Left lung (tissue), 10 donors: ENCODE data around the gene RTN1. TPM values are rescaled to one million over a fixed set of nuclear protein-coding genes. Genes with fewer than 3 reads are reported as not detected.
"Not testable (repeated sequence)": the region's sequence is repeated elsewhere in the genome, so short reads cannot be mapped to it uniquely, and the experiment has no call there.

ENCODE experiments used
- ATAC-seq: fragments of 200-7000 bp; cut with Tn5 transposase; one replicate; pipeline ENCODE4 v1.9.1; 2020; ENCODE audit warnings: moderate library complexity
- DNase-seq, 4 donors: peaks; one replicate each; pipeline ENCODE4 v3.0.0-alpha.2; 2013 to 2020
- H3K27ac ChIP-seq, 2 donors: fragments of 200-600 bp; sonication (generic) in 1 of 2; one replicate each; pipeline versions ENCODE4 v1.5.0 to v1.8.0; 2020 to 2021
- H3K27me3 ChIP-seq, 2 donors: fragments of 200-600 bp; sonication (generic) in 1 of 2; one replicate each; pipeline versions ENCODE4 v1.5.0 to v1.8.0; 2020 to 2021
- H3K36me3 ChIP-seq, 2 donors: fragments of 200-600 bp; sonication (generic) in 1 of 2; one replicate each; pipeline versions ENCODE4 v1.5.0 to v1.8.0; 2020 to 2021
- H3K4me1 ChIP-seq, 2 donors: fragments of 200-600 bp; one replicate each; pipeline ENCODE4 v1.8.0; 2021
- H3K4me3 ChIP-seq, 2 donors: fragments of 200-600 bp; sonication (generic) in 1 of 2; one replicate each; pipeline versions ENCODE4 v1.5.0 to v1.8.0; 2020 to 2021; ENCODE audit warnings: mild to moderate bottlenecking in 1 of 2
- H3K9me3 ChIP-seq, 2 donors: fragments of 200-600 bp; sonication (generic) in 1 of 2; one replicate each; pipeline versions ENCODE4 v1.5.0 to v1.8.0; 2020 to 2021
- intact Hi-C, 2 donors: fragments of 100-400 bp; cut with DNase I; formaldehyde crosslinking; loops; one replicate each; pipeline versions ENCODE4 v1.11.2 to v1.14.2; 2022
- polyA plus RNA-seq, 6 donors: library from polyadenylated mRNA; unstranded; fragments of 120-200 nt; gene quantifications; one replicate each; pipeline ENCODE4 v1.2.1, GENCODE V29; 2013; ENCODE audit not compliant: insufficient read length in 6 of 6
- total RNA-seq, 2 donors: library from RNA; stranded (reverse); fragmentation: NEBNext Ultra II Directional; extraction: Animal tissue kit (Norgen Biotek cat#: 25700); gene quantifications; one replicate each; pipeline ENCODE4 v1.2.1, GENCODE V29; 2021
- TF ChIP-seq, protein P1 (sequence below), 2 donors: fragments of 200-600 bp; sonication (generic) in 1 of 2; IDR thresholded peaks; one replicate each; pipeline versions ENCODE4 v1.5.0 to v1.8.0; 2021; ENCODE audit warnings: antibody characterized with exemption in 2 of 2
- donor health status: DM: no; HTN: yes; CAD: no.
- donor health status: DM: no; HTN: no; CAD: no.

Gene RTN1
- total and polyA plus RNA-seq, 8 donors = 3.6 to 7.9 (median 4.7) TPM

DNA sequence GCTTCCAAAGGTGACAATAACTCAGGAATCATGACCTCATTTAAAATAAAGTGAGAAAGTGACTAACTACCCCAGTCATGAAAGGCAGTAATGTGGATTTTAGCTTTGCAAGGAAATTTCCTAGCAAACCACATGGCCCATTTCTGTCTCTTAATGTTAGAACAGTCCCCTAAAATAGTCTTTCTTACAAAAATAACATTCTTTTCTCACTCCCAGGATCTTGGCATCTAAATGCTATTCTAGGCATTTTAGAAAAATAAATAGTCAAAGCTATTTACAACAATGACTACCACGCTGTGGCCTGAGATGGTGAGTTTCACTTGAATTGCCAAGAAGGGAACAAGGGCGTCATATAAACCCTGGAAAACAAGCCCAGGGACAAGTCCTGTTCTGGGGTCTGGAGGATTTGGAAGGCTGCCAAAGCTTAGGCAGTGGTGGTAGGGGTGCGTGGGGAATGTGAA is 192.8 kb downstream of the RTN1 start:
- ATAC-seq = no peak
- no peaks in the 10 kb centered on the region for H3K27me3 ChIP-seq
- intact Hi-C loops = no loop called here
- TF ChIP-seq, protein P1, sequence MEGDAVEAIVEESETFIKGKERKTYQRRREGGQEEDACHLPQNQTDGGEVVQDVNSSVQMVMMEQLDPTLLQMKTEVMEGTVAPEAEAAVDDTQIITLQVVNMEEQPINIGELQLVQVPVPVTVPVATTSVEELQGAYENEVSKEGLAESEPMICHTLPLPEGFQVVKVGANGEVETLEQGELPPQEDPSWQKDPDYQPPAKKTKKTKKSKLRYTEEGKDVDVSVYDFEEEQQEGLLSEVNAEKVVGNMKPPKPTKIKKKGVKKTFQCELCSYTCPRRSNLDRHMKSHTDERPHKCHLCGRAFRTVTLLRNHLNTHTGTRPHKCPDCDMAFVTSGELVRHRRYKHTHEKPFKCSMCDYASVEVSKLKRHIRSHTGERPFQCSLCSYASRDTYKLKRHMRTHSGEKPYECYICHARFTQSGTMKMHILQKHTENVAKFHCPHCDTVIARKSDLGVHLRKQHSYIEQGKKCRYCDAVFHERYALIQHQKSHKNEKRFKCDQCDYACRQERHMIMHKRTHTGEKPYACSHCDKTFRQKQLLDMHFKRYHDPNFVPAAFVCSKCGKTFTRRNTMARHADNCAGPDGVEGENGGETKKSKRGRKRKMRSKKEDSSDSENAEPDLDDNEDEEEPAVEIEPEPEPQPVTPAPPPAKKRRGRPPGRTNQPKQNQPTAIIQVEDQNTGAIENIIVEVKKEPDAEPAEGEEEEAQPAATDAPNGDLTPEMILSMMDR (IDR thresholded peaks at IDR 0.05) = no peak
- H3K9me3 ChIP-seq = peaks cover 0 to 6% of the 10 kb centered on the region in 2 donors
- H3K4me3 ChIP-seq = no peak overlapping the region
- H3K27ac ChIP-seq = no peak overlapping the region
- H3K4me1 ChIP-seq = no peaks in the 10 kb centered on the region
- DNase-seq = no peak
- no peaks in the 10 kb centered on the region for H3K36me3 ChIP-seq

GRCh38 chr14:59675394-59675793 is 195.2 kb downstream of the RTN1 start:
- intact Hi-C loops = no loop called here
- H3K4me3 ChIP-seq = no peak overlapping the region
- H3K4me1 ChIP-seq = no peaks in the 10 kb centered on the region
- H3K9me3 ChIP-seq = peaks cover 0 to 6% of the 10 kb centered on the region in 2 donors
- no peaks in the 10 kb centered on the region for H3K36me3 ChIP-seq
- TF ChIP-seq, protein P1 (IDR thresholded peaks at IDR 0.05) = no peak
- H3K27me3 ChIP-seq = no peaks in the 10 kb centered on the region
- no peak for DNase-seq
- no peak overlapping the region for H3K27ac ChIP-seq
- no peak for ATAC-seq

- Histone ChIP-seq H3K27me3 (no peaks in the 10 kb centered on the region), H3K27ac (no peak overlapping the region), H3K4me1 (no peaks in the 10 kb centered on the region), H3K36me3 (no peaks in the 10 kb centered on the region), H3K9me3 (peaks cover 0 to 17% of the 10 kb centered on the region in 2 donors), H3K4me3 (no peak overlapping the region)
- no peak for ATAC-seq
- intact Hi-C loops = no loop called here
- TF ChIP-seq, protein P1 (IDR thresholded peaks at IDR 0.05) = no peak
- no peak for DNase-seq
Observed at GRCh38 chr14:59664741-59665140, 205.8 kb downstream of the RTN1 start.

- Histone ChIP-seq H3K36me3 (no peaks in the 10 kb centered on the region), H3K27me3 (no peaks in the 10 kb centered on the region), H3K4me1 (no peaks in the 10 kb centered on the region), H3K4me3 (no peak overlapping the region), H3K9me3 (peaks cover 0 to 23% of the 10 kb centered on the region in 2 donors), H3K27ac (no peak overlapping the region)
- no peak for DNase-seq
- intact Hi-C loops = no loop called here
- TF ChIP-seq, protein P1 (IDR thresholded peaks at IDR 0.05) = no peak
- ATAC-seq = no peak
Observed at GRCh38 chr14:59657769-59658168, 212.8 kb downstream of the RTN1 start.

DNA sequence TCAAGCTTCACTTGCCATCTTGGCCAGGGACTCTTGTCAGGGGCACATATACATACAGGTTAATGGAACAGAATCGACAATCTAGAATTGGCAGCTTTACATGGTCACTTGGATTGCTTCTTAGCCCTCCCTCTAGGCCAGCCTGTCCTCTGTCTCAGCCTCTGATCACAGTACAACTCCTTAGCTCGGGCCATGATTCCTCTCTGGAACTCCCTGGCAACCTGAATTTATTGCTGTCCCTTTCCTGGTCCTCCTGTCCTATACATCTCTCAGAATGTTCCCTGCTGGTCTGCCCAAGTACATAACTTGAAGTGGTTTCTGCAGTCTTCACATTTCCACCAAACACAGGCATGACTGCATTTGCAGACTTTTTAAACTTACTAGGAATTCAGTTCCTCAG is 214.1 kb downstream of the RTN1 start:
- H3K36me3 ChIP-seq = no peaks in the 10 kb centered on the region
- no peaks in the 10 kb centered on the region for H3K27me3 ChIP-seq
- TF ChIP-seq, protein P1 (IDR thresholded peaks at IDR 0.05) = no peak
- H3K4me1 ChIP-seq = no peaks in the 10 kb centered on the region
- ATAC-seq (no peak), DNase-seq (no peak)
- H3K4me3 ChIP-seq = no peak overlapping the region
- intact Hi-C loops = no loop called here
- no peak overlapping the region for H3K27ac ChIP-seq
- peaks cover 0 to 28% of the 10 kb centered on the region in 2 donors for H3K9me3 ChIP-seq

DNA sequence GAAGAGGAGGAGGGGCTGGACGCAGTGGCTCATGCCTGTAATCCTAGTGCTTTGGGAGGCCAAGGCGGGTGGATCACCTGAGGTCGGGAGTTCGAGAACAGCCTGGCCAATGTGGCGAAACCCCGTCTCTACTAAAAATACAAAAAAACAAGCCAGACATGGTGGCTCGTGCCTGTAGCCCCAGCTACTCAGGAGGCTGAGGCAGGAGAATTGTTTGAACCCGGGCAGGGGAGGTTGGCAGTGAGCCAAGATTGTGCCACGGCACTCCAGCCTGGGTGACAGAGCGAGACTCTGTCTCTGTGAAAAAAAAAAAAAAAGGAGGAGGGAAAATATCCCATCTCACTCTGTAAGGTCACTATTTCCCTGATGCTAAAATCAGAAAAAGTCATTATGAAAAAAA is 216.4 kb downstream of the RTN1 start:
- H3K27me3 ChIP-seq, ATAC-seq, intact Hi-C loops, H3K4me3 ChIP-seq, H3K36me3 ChIP-seq, H3K4me1 ChIP-seq, H3K27ac ChIP-seq, DNase-seq: not testable (repeated sequence)
- H3K9me3 ChIP-seq = peaks cover 0 to 26% of the 10 kb centered on the region in 2 donors

DNA sequence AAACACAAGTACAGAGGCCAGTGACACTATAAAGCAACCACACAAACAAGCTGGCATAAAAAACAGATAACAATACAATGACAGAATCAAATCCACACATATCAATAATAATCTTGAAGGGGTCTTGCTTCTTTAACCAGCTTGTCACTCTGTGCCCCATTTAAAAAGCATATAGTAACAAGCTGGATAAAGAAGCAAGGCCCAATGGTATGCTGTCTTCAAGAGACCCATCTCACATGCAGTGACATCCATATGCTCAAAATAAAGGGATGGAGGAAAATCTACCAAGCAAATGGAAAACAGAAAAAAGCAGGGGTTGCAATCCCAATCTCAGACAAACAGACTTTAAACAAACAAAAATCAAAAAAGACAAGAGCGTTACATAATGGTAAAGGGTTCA is 223.7 kb downstream of the RTN1 start:
- H3K4me1 ChIP-seq, H3K36me3 ChIP-seq, DNase-seq, H3K4me3 ChIP-seq, H3K27me3 ChIP-seq, ATAC-seq, H3K27ac ChIP-seq, intact Hi-C loops: not testable (repeated sequence)
- peaks cover 0 to 72% of the 10 kb centered on the region in 2 donors for H3K9me3 ChIP-seq
